WTC11 (cell line): ENCODE data around the gene SPATA13. TPM values are rescaled to one million over a fixed set of nuclear protein-coding genes. Genes with fewer than 3 reads are reported as not detected.

Source experiments
- ATAC-seq: fragments of 200-7000 bp; cut with Tn5 transposase; 2 replicates; pipeline ENCODE4 v1.10.0; 2021; ENCODE audit warnings: mild to moderate bottlenecking, moderate library complexity
- CTCF ChIA-PET: fragments of 300-600 bp; sonication (Branson Sonifier 250); formaldehyde crosslinking; loops from one replicate; lab custom pipeline; 2021; ENCODE audit warnings: antibody characterized with exemption; lab: Charles Lee
- POLR2A ChIA-PET: fragments of 350-600 bp; sonication (Branson Sonifier 250); formaldehyde crosslinking; loops from one replicate; lab custom pipeline; 2021; ENCODE audit warnings: antibody characterized with exemption; lab: Charles Lee
- DNase-seq: peaks from one replicate; pipeline ENCODE4 v3.0.0; 2021; ENCODE audit warnings: low spot score
- H3K27ac Mint-ChIP-seq: 2 replicates; pipeline ENCODE4 v1.8.0; 2021; ENCODE audit warnings: mixed read lengths
- H3K27me3 Mint-ChIP-seq: 2 replicates; pipeline ENCODE4 v1.8.0; 2021; ENCODE audit warnings: low read depth, mild to moderate bottlenecking, moderate library complexity, mixed read lengths
- H3K36me3 Mint-ChIP-seq: 2 replicates; pipeline ENCODE4 v1.8.0; 2021; ENCODE audit warnings: mixed read lengths
- H3K4me1 Mint-ChIP-seq: 2 replicates; pipeline ENCODE4 v1.8.0; 2022; ENCODE audit warnings: mixed read lengths
- H3K4me3 Mint-ChIP-seq: 2 replicates; pipeline ENCODE4 v1.8.0; 2021; ENCODE audit warnings: mild to moderate bottlenecking, moderate library complexity, mixed read lengths
- H3K9me3 Mint-ChIP-seq: 2 replicates; pipeline ENCODE4 v1.8.0; 2021; ENCODE audit warnings: mixed read lengths
- ATF1 ChIP-seq: sonication (generic); formaldehyde crosslinking; IDR thresholded peaks from 2 replicates; pipeline ENCODE4 v1.8.1; 2023; ENCODE audit warnings: mild to moderate bottlenecking, moderate library complexity, missing genetic modification reagents
- CTCF ChIP-seq: fragments of 200-600 bp; IDR thresholded peaks from 2 replicates; pipeline ENCODE4 v1.8.0; 2022; ENCODE audit warnings: antibody characterized with exemption
- ESRRA ChIP-seq: sonication (generic); formaldehyde crosslinking; IDR thresholded peaks from 2 replicates; pipeline ENCODE4 v1.8.1; 2022; ENCODE audit warnings: mild to moderate bottlenecking, missing genetic modification reagents, borderline replicate concordance
- FOXP4 ChIP-seq: sonication (generic); formaldehyde crosslinking; IDR thresholded peaks from 2 replicates; pipeline ENCODE4 v1.8.0; 2022; ENCODE audit warnings: mild to moderate bottlenecking, missing genetic modification reagents
- GABPB1 ChIP-seq: sonication (generic); formaldehyde crosslinking; IDR thresholded peaks from 2 replicates; pipeline ENCODE4 v1.8.1; 2023; ENCODE audit warnings: mild to moderate bottlenecking, missing genetic modification reagents
- GTF2I ChIP-seq: fragments of 250-450 bp; sonication (Bioruptor Pico); conservative IDR thresholded peaks from 2 replicates; pipeline ENCODE4 v1.4.0; 2021; ENCODE audit warnings: mild to moderate bottlenecking
- MLX ChIP-seq: sonication (generic); formaldehyde crosslinking; IDR thresholded peaks from 2 replicates; pipeline ENCODE4 v1.8.1; 2023; ENCODE audit warnings: mild to moderate bottlenecking, missing genetic modification reagents, moderate library complexity
- NR3C1 ChIP-seq: sonication (generic); formaldehyde crosslinking; conservative IDR thresholded peaks from 2 replicates; pipeline ENCODE4 v1.8.1; 2023; ENCODE audit warnings: low read depth, mild to moderate bottlenecking, missing genetic modification reagents
- SP1 ChIP-seq: sonication (generic); formaldehyde crosslinking; conservative IDR thresholded peaks from 2 replicates; pipeline ENCODE4 v1.8.1; 2022; ENCODE audit warnings: missing genetic modification reagents
- TEAD1 ChIP-seq: sonication (generic); formaldehyde crosslinking; IDR thresholded peaks from 2 replicates; pipeline ENCODE4 v1.8.0; 2022; ENCODE audit warnings: mild to moderate bottlenecking, missing genetic modification reagents
- ZNF512 ChIP-seq: sonication (generic); formaldehyde crosslinking; IDR thresholded peaks from 2 replicates; pipeline ENCODE4 v1.8.1; 2022; ENCODE audit warnings: missing genetic modification reagents, borderline replicate concordance
- ZNF532 ChIP-seq: fragments of 250-450 bp; sonication (Bioruptor Pico); IDR thresholded peaks from 2 replicates; pipeline ENCODE4 v1.9.0; 2021; ENCODE audit warnings: mild to moderate bottlenecking, borderline replicate concordance
- ZSCAN18 ChIP-seq: fragments of 250-450 bp; sonication (Bioruptor Pico); IDR thresholded peaks from 2 replicates; pipeline ENCODE4 v2.1.2; 2022; ENCODE audit warnings: mild to moderate bottlenecking, moderate library complexity
- total RNA-seq: library from RNA; stranded (reverse); gene quantifications from 3 replicates; pipeline ENCODE4 v1.2.3, GENCODE V29; 2021

SPATA13 gene
- total RNA-seq, 1 experiment from 2014 or later: 29.0 TPM

GRCh38 chr13:24195626-24196025, 35.1 kb downstream of the SPATA13 start:
- ChIA-PET POLR2A (no interaction called here), CTCF (no interaction called here)

DNA sequence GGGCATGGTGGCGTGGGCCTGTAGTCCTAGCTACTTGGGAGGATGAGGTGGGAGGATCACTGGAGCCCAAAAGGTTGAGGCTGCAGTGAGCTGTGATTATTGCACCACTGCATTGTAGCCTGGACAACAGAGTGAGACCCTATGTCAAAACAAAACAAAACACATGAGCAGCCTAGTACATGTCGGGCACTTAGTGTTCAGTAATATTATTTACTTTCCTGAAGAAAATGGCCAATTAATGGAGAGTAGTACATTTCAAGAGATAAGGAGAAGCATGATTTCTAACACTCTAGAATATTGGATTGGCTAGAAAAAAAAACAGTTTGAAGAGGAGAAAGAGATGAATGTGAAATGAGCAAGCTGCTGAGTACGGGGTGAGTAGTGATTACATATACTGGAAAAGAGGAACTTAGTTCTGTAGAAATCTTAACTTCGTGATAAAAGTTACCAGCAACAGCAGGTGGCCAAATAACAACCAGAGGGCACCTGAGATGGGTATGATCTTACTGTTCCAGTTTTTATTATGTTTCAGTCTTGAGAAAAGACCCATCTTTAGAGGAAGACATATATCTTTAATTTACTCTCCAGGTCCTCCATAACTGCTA, 36.2 kb downstream of the SPATA13 start:
- Mint-ChIP-seq H3K9me3 (no peaks in the 10 kb centered on the region), H3K36me3 (no peaks in the 10 kb centered on the region; the same call in 1 of the 2 replicates), H3K27ac (no peak overlapping the region), H3K4me1 (peaks cover 35% of the 10 kb centered on the region), H3K27me3 (no peaks in the 10 kb centered on the region), H3K4me3 (no peak overlapping the region)
- ChIA-PET POLR2A (no interaction called here), CTCF (no interaction called here)
- no peak for DNase-seq
- TF ChIP-seq NR3C1 (CRISPR knock-in tag): no peak
- no peak for TF ChIP-seq ZNF512 (CRISPR knock-in tag)
- no peak for TF ChIP-seq GABPB1 (CRISPR knock-in tag)
- TF ChIP-seq GTF2I: no peak
- no peak for TF ChIP-seq FOXP4 (CRISPR knock-in tag)
- no peak for TF ChIP-seq SP1 (CRISPR knock-in tag)
- TF ChIP-seq ATF1: no peak
- TF ChIP-seq TEAD1 (CRISPR knock-in tag): no peak
- no peak for ATAC-seq

More at GRCh38 chr13:24195626-24196025, 35.1 kb downstream of the SPATA13 start:
- no peak overlapping the region for H3K27ac Mint-ChIP-seq
- H3K4me1 Mint-ChIP-seq: peaks cover 34% of the 10 kb centered on the region
- no peaks in the 10 kb centered on the region for H3K27me3 Mint-ChIP-seq
- H3K9me3 Mint-ChIP-seq: peaks cover 2% of the 10 kb centered on the region; the same call in 1 of the 2 replicates
- DNase-seq: no peak
- ATAC-seq: no peak
- no peak overlapping the region for H3K4me3 Mint-ChIP-seq
- peaks cover 2% of the 10 kb centered on the region for H3K36me3 Mint-ChIP-seq
- TF ChIP-seq MLX (no peak), CTCF (no peak), SP1 (CRISPR knock-in tag) (no peak), ESRRA (no peak), ZNF532 (no peak), ZSCAN18 (CRISPR knock-in tag) (no peak)
